ENCODE data around the gene MEF2C.
A peak's percentile ranks its signal among the peaks of the same experiment; 100 is the strongest.

MEF2C gene

GRCh38 chr5:88686726-88687125, 196.3 kb downstream of the MEF2C start:
- DNase-seq (ENCODE audit: low read depth) = no peak

- DNase-seq (ENCODE audit: low read depth) = no peak
These were observed 197.1 kb downstream of the MEF2C start for GRCh38 chr5:88685591-88686541.

GRCh38 chr5:88683506-88684135, 199.4 kb downstream of the MEF2C start:
- no peak for DNase-seq (ENCODE audit: low read depth)

GRCh38 chr5:88682881-88683361, 200.1 kb downstream of the MEF2C start:
- DNase-seq (ENCODE audit: low read depth) = no peak

- no peak for DNase-seq (ENCODE audit: low read depth)
These were observed 200.9 kb downstream of the MEF2C start for GRCh38 chr5:88682131-88682530.

GRCh38 chr5:88681211-88681803, 201.7 kb downstream of the MEF2C start:
- no peak for DNase-seq (ENCODE audit: low read depth)

- DNase-seq (ENCODE audit: low read depth) = peak; percentile 58
These were observed 202.5 kb downstream of the MEF2C start for GRCh38 chr5:88680253-88681132.

GRCh38 chr5:88679638-88680037, 203.3 kb downstream of the MEF2C start:
- DNase-seq (ENCODE audit: low read depth) = no peak

GRCh38 chr5:88678770-88679381, 204.1 kb downstream of the MEF2C start:
- no peak for DNase-seq (ENCODE audit: low read depth)

- no peak for DNase-seq (ENCODE audit: low read depth)
These were observed 204.8 kb downstream of the MEF2C start for GRCh38 chr5:88677943-88678769.

- no peak for DNase-seq (ENCODE audit: low read depth)
These were observed 205.5 kb downstream of the MEF2C start for GRCh38 chr5:88677376-88677895.

GRCh38 chr5:88676637-88677375, 206.2 kb downstream of the MEF2C start:
- no peak for DNase-seq (ENCODE audit: low read depth)

- no peak for DNase-seq (ENCODE audit: low read depth)
These were observed 207.0 kb downstream of the MEF2C start for GRCh38 chr5:88675708-88676636.

- DNase-seq (ENCODE audit: low read depth) = no peak
These were observed 207.7 kb downstream of the MEF2C start for GRCh38 chr5:88675168-88675707.

- DNase-seq (ENCODE audit: low read depth) = no peak
These were observed 208.4 kb downstream of the MEF2C start for GRCh38 chr5:88674356-88675167.

GRCh38 chr5:88673253-88674105, 209.5 kb downstream of the MEF2C start:
- DNase-seq (ENCODE audit: low read depth) = no peak

All from activated T-helper 1 cell treated with Interleukin-2 at 50 U/mL for 16 hours (primary cell).